Nephron progenitor cell (in vitro differentiated cells): ENCODE measurements around the gene GRIK2.

Experiments used
- DNase-seq: peaks from one replicate; pipeline ENCODE4 v3.0.0; 2021
- H3K27ac Mint-ChIP-seq: 2 replicates; pipeline ENCODE4 v1.8.0; 2021; ENCODE audit warnings: mild to moderate bottlenecking, moderate library complexity, mixed read lengths
- H3K27me3 Mint-ChIP-seq: 2 replicates; pipeline ENCODE4 v1.8.0; 2021; ENCODE audit warnings: mild to moderate bottlenecking, low read depth, mixed read lengths; ENCODE audit not compliant: poor library complexity
- H3K36me3 Mint-ChIP-seq: 2 replicates; pipeline ENCODE4 v1.8.0; 2021; ENCODE audit warnings: low read depth, mixed read lengths
- H3K4me1 Mint-ChIP-seq: 2 replicates; pipeline ENCODE4 v1.8.0; 2021; ENCODE audit warnings: mixed read lengths
- H3K4me3 Mint-ChIP-seq: 2 replicates; pipeline ENCODE4 v1.8.0; 2021; ENCODE audit warnings: mild to moderate bottlenecking, moderate library complexity, mixed read lengths
- H3K9me3 Mint-ChIP-seq: 2 replicates; pipeline ENCODE4 v1.8.0; 2021; ENCODE audit warnings: mild to moderate bottlenecking, moderate library complexity, mixed read lengths
- TF ChIP-seq, protein P1 (sequence below): fragments of 200-600 bp; sonication (generic); IDR thresholded peaks from 2 replicates; pipeline ENCODE4 v1.5.0; 2021; ENCODE audit warnings: antibody characterized with exemption

GRIK2 gene

DNA sequence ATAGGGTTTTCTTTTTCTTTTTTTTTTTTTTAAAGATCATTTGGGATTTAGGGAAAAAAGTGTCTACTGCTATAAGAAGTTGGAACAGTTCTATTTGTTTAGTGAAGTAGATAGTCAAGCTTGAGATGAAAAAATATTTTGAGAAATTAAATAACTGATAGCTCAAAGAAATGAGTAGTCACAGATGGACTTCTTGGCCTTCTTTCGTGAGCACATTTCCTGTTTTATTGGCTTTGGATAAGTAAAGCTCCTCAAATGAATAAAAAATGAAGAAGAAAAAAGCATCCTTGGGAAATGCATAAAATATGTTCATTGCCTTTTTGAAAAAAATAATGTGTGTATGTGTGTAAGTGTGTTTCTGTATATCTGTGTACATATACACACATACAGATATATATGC lies 515.9 kb downstream of the GRIK2 start:
- TF ChIP-seq, protein P1, sequence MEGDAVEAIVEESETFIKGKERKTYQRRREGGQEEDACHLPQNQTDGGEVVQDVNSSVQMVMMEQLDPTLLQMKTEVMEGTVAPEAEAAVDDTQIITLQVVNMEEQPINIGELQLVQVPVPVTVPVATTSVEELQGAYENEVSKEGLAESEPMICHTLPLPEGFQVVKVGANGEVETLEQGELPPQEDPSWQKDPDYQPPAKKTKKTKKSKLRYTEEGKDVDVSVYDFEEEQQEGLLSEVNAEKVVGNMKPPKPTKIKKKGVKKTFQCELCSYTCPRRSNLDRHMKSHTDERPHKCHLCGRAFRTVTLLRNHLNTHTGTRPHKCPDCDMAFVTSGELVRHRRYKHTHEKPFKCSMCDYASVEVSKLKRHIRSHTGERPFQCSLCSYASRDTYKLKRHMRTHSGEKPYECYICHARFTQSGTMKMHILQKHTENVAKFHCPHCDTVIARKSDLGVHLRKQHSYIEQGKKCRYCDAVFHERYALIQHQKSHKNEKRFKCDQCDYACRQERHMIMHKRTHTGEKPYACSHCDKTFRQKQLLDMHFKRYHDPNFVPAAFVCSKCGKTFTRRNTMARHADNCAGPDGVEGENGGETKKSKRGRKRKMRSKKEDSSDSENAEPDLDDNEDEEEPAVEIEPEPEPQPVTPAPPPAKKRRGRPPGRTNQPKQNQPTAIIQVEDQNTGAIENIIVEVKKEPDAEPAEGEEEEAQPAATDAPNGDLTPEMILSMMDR, result no peak
- Mint-ChIP-seq H3K4me1 (no peaks in the 10 kb centered on the region), H3K9me3 (no peaks in the 10 kb centered on the region), H3K4me3 (no peak overlapping the region), H3K27ac (no peak overlapping the region), H3K27me3 (no peaks in the 10 kb centered on the region), H3K36me3 (no peaks in the 10 kb centered on the region)
- DNase-seq, result no peak

DNA sequence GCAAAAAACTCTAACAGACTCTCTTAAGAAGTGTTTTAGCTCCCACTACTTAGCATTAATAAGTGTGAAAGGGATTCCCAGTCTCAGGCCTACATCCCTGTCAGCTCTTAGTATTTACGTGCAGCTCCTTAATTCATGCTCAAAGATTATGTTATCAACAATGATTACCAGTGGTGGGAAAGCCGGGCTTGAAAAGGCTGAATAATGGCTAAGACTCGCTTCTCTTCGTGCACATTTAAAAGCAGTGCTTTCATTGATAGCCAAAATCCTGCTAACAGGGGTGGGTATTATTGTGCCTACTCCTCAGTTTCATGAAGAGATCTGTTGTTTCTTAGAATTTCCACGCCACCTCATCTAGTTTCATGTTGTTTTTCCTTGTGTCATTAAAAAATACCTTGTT lies 518.8 kb downstream of the GRIK2 start:
- Mint-ChIP-seq H3K27ac (no peak overlapping the region), H3K36me3 (no peaks in the 10 kb centered on the region), H3K9me3 (no peaks in the 10 kb centered on the region), H3K27me3 (no peaks in the 10 kb centered on the region), H3K4me3 (no peak overlapping the region), H3K4me1 (no peaks in the 10 kb centered on the region)
- TF ChIP-seq, protein P1, result no peak
- no peak for DNase-seq

DNA sequence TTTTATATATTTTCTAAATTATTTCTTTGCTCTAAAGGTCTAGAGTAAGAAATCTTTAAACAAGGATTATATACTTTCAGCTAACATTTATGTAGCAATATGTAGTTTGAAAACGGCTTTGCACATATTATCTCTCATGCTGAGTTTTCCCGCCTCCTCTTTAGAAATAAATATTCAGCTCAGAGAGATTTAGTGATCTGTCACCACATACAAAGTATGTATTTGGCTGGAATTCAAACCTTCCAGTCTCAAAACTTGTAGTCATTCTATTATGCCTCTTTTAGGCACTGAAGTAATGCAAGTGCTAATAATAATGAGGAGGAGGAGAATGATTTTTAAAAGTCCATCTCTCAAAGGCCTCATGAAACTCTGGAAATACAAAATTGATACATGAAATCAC lies 525.0 kb downstream of the GRIK2 start:
- Mint-ChIP-seq H3K36me3 (no peaks in the 10 kb centered on the region), H3K9me3 (no peaks in the 10 kb centered on the region), H3K27ac (no peak overlapping the region), H3K27me3 (no peaks in the 10 kb centered on the region), H3K4me3 (no peak overlapping the region), H3K4me1 (no peaks in the 10 kb centered on the region)
- DNase-seq, result no peak
- TF ChIP-seq, protein P1, result no peak

DNA sequence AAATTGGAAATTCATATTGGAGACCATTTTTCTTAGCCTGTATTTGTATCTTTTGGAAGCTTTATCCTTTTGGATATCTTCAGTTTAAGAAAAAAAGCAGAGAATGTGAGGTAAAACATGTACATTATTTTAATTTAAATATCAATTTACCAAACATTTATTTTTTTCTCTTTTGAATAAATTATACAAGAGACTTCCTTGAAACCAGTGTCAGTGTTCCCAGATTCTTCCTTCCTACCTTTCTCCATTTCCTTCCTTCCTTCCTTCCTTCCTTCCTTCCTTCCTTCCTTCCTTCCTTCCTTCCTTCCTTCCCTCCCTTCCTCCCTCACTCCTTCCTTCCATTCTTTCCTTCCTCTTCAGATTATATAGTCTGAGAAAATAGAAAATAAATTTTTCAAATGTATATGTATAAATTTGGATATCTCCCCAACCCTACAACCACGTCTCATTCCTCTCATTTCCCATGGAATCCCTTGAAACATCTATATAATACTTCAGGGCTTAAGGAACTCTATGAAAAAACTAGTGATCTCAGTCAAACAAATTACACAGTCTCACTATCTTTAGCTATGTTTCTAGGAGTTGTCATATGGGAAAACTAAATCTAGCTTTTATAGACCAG lies 528.4 kb downstream of the GRIK2 start:
- Mint-ChIP-seq H3K4me1 (no peaks in the 10 kb centered on the region), H3K9me3 (no peaks in the 10 kb centered on the region), H3K36me3 (no peaks in the 10 kb centered on the region), H3K4me3 (no peak overlapping the region), H3K27me3 (no peaks in the 10 kb centered on the region), H3K27ac (no peak overlapping the region)
- TF ChIP-seq, protein P1, result no peak
- DNase-seq, result no peak

DNA sequence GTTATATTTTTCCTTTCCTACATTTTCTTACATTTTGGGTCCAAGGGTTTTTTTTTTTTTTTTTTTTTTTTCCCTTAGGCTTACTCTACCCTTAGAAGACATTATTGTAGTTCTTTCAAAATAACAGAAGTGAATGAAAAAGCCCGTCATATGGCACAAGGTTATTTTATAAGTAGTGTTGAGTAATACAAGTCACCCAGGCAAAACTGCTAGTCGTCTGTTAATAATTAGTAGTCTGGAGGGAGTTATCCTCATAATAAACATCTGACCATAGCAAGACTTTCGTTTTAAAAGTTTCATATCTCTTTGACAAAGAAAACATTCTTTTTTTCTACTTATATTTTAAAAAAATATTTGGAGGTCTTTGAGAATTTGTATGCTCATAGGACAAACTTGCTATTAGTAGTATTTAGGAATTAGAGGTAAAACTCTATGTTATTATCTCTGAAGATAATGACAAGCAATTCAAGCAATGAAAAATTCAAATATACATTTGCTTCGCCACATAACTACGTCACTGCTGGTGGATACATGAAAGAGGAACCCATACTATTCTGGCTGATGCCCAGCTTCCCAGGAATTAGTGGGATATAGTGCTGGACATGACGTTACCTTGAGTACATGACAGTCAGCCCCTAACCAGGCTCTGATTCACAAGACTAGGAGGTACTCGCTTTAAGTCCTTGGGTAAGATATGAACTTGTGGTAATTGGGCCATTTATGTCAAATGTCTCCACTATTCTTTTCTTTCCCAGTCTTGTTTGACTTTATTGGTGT lies 532.8 kb downstream of the GRIK2 start:
- no peak for DNase-seq
- no peaks in the 10 kb centered on the region for H3K9me3 Mint-ChIP-seq
- no peaks in the 10 kb centered on the region for H3K4me1 Mint-ChIP-seq
- H3K27me3 Mint-ChIP-seq, result no peaks in the 10 kb centered on the region
- TF ChIP-seq, protein P1, result no peak
- no peak overlapping the region for H3K4me3 Mint-ChIP-seq
- no peaks in the 10 kb centered on the region for H3K36me3 Mint-ChIP-seq
- H3K27ac Mint-ChIP-seq, result no peak overlapping the region

DNA sequence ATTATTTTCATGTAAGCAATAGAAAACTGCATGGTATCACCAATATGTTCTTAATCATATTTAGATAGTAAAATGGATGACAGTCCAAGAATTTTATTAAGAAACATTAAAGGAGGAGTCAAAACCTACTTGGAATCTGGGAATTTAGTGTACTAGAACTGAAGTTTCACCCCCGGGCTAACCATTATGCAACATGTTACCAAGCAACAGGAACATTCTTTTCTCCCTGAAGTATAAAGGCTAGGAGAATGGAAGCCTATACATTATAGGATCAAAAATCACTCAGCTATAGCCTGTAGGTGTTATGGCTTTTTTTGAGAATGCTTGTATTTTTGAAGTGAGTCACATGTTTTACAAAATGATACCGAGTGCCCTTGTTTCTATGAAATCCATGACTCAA lies 538.3 kb downstream of the GRIK2 start:
- no peak overlapping the region for H3K4me3 Mint-ChIP-seq
- DNase-seq, result no peak
- no peaks in the 10 kb centered on the region for H3K36me3 Mint-ChIP-seq
- no peak overlapping the region for H3K27ac Mint-ChIP-seq
- TF ChIP-seq, protein P1, result no peak
- peaks cover 12% of the 10 kb centered on the region for H3K4me1 Mint-ChIP-seq
- no peaks in the 10 kb centered on the region for H3K27me3 Mint-ChIP-seq
- no peaks in the 10 kb centered on the region for H3K9me3 Mint-ChIP-seq
